HG03457 (cell line): ENCODE results near the gene TNP2.

Experiments used
- ATAC-seq: cut with Tn5 transposase; IDR thresholded peaks from one replicate; pipeline ENCODE4 v1.9.1; 2021; ENCODE audit warnings: moderate number of reproducible peaks; ENCODE audit not compliant: unreplicated experiment

Gene TNP2

DNA sequence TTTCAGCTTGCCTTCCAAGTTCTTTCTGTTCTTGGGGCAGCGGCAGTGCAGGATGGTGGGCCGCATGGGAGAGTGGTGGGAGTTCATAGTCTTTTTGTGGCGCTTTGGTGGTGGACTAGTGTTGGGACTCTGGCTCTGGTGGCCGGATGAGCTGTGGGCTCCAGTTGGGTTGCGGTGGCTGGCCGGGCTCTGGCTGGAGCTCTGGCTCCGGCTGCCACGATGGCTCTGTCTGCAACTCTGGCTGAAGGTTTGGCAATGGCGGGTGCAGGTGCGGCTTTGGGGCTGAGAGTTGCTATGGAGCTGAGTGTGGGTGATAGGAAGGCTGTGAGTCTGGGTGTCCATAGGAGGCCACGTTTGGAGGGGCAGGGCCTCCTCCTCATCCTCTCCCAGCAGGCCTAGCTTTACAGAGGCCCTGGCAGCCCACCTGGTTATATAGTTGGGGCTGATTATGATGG lies at the start of gene TNP2:
Gene TNP2, minus strand, starts transcription at position 405 of the 455 bp plus-strand sequence. Its CDS starts 63 bp downstream, at position 342.
- ATAC-seq: no peak

DNA sequence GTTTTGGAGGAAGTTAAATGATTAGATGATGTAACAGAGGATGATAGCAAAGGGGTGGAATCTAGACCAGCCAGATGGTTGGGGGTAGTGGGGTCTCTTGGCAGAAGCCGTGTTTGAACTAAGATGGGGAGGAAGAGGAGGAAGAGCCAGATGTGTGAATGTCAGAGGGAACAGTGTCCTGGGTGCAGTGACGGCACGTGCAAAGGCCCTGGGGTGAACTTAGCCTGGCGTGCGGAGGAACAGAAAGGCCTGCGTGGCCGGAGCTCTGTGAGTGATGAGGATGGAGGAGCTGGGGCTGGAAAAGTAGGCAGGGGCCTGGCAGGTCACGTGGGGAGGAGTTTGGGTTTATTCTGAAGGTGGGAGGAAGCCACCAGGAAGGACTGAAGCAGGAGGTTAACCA lies 49.7 kb upstream of the TNP2 start:
- ATAC-seq: no peak

- no peak for ATAC-seq
Measured at GRCh38 chr16:11316331-11317015, 47.3 kb upstream of the TNP2 start.

DNA sequence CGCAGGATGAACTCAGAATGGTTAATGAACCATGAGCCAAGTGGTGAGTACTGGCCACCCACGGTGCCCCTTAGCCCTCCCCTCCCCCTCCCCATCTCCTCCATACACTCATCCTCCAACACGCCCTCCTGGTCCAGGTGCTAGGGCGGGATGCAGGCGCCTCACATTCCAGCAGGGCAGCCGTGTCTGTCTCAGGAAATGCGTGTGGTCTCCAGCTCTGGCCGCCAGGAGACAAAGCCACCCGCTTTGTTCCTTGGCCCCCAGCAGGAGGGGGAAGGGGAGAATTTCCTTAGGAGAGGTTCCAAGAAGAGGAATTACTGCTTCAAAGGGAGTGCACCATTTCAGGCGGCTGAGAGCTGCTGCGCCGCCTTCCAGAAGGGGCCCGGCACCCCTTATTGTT lies 46.4 kb upstream of the TNP2 start:
- no peak for ATAC-seq

DNA sequence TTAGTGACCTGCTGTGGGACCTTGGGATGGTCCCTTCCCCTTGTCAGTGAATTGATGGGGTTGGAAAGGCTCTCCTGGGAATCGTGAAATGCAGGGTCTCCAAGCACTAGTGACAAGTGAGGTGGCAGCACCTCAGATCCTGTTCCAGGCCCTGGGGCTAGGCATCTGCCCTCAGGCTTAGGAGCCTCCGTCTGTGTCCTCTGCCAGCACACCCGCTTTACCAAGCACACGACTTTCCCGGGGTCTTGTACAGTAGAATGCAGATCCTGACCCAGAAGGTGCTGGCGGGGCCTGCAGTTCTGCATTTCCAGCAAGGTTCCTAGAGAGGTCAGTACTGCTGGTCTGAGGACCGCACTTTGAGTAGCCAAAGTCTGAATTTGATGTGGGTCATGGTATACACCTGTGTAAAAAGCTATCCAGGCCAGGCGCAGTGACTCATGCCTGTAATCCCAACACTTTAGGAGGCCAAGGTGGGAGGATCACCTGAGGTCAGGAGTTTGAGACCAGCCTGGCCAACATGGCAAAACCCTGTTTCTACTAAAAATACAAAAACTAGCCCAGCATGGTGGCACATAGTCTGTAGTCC lies 45.3 kb upstream of the TNP2 start:
- ATAC-seq: no peak

DNA sequence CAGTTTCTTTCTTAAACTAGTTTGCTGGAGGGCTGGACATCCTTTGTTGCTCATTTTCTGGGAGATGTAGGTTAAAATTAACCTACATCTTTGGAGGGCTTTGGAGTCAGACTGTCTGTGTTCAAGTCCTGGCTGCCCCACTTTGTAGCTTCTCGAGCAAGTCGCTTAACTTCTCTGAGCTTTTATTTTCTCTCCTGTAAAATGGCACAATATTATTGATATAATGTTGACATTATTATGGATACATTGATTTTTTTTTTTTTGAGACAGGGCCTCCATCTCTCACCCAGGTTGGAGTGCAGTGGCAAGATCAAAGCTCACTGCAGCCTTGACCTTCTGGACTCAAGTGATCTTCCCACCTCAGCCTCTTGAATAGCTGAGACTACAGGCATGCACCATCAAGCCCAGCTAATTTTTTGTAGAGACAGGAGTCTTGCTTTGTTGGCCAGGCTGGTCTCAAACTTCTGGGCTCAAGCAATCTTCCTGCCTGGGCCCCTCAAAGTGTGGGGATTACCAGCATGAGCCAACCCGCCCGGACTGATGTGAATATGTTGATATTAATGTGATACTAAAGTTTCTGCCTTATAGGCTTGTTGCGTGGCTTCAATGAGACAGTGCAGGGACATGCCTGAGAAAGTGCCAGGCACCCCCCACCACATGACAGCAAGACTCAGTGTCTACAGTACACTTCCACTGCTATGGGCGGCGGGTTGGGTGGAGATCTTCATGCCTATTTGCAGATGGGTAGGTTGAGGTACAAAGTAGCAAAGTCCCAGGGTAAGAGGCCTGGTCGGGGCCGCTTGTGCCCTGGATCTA lies 44.6 kb upstream of the TNP2 start:
- no peak for ATAC-seq

GRCh38 chr16:11312718-11313492 lies 43.8 kb upstream of the TNP2 start:
- ATAC-seq: no peak

- ATAC-seq: peak; percentile 31
Measured at GRCh38 chr16:11310997-11311561, 42.0 kb upstream of the TNP2 start.

GRCh38 chr16:11310634-11310977 lies 41.5 kb upstream of the TNP2 start:
- no peak for ATAC-seq

DNA sequence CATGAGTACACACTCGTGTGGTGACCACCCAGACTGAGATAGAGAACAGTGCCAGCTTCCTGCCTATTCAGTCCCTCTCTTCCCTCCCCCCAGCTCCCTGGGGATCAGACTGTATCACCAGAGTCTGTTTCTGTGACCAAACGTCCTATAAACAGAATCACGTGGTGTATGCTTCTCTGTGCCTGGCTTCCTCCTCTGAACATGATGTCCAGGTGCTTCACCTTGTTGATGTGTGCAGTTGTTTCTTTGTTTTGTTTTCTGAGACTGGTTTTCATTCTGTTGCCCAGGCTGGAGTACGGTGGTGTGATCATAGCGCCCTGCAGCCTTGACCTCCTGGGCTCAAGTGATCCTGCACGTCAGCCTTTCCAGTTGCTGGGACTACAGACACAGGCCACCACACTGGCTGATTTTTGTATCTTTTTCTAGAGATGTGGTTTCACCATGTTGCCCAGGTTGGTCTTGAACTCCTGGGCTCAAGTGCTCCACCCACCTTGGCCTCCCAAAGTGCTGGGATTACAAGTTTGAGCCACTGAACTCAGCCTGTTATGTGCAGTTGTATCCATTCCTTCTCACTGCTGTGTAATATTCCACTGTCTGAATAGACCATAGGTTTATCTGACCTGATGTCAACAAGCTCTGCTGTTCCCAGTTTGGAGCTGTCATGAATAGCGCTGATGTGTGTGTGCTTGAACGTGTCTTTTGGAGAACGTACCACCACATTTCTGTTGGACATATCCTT lies 40.9 kb upstream of the TNP2 start:
- ATAC-seq: no peak

- ATAC-seq: no peak
Measured at GRCh38 chr16:11308493-11309283, 39.6 kb upstream of the TNP2 start.

DNA sequence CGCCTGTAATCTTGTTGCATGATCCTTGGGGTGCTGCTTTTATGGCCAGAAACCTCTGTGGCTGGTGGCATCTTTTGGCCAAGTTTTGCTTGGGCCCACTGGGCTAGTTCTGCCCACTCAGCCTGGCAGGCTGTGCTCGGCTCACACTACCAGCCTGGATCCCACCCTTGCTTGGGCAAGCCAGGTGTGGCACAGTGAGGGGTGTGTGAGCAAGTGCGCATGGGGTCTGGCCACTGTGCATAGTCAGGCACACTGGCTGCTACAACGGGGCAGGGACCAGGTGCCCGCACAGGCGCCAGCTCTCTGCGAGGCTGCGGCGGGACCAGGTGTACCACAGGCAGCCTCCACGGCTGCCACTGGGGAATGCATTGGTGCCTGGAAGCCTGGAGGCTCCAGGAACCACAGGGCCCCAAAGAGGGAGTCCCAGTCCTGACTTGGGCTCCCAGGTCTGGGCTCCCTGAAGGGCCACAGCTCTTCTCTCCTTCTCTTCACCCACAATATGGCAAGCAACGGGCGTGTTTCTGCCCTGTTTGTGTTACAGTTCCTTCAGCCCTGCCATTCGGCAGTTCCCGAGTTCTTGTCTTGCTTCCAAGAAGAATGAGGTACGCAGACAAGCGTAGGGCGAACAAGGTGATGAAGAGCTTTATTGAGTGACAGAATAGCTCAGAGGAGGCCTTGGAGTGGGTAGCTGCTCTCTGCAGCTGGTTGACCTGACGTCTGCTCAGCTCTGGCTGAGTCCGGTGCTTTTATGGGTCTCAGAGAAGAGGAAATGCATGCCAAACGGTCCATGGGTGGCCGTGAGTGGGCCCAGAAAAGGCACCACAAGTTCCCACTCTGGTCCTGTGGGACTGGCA lies 38.7 kb upstream of the TNP2 start:
- ATAC-seq: no peak

GRCh38 chr16:11306997-11307638 lies 38.0 kb upstream of the TNP2 start:
- ATAC-seq: no peak

- ATAC-seq: no peak
Measured at GRCh38 chr16:11306381-11306780, 37.3 kb upstream of the TNP2 start.

DNA sequence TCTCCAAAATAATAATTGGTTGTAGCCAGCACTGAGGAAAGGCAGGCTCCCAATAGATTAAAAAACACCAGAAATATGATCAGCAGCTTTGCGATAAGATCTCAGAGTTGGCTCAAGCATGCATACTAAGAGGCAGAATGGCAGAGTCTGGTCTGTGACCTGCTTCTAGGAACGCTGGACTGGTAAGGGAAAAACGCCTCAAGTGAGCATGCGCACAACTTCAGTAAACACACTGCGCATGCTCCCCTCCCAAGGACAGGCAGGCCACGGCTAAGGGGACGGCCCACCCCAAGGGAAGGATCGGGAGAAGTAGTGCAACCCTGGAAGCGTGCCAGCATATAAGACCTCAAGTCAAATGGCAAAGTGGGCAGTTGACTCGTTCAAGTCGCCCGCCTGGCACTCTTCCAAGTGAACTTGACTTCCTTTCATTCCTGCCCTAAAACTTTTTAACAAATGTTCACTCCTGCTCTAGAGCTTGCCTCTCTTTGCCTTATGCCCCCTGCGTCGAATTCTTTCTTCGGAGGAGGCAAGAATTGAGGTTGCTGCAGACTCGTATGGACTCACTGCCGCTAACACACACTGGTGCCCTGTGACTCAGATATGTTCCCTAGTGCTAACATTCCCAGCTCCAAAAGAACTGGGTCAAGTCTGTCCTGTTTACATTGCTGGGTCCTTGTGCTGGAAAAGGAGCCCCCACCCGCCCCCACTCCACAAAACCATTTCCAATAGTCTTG lies 34.4 kb upstream of the TNP2 start:
- no peak for ATAC-seq

GRCh38 chr16:11302977-11303376 lies 33.9 kb upstream of the TNP2 start:
- no peak for ATAC-seq
